NCI-H187 (cell line): ENCODE data around the gene ERI3.

Experiments used
- DNase-seq, 2 experiments: peaks; one replicate each; lab custom pipeline; 2025; lab: John Stamatoyannopoulos, UW

ERI3 gene

DNA sequence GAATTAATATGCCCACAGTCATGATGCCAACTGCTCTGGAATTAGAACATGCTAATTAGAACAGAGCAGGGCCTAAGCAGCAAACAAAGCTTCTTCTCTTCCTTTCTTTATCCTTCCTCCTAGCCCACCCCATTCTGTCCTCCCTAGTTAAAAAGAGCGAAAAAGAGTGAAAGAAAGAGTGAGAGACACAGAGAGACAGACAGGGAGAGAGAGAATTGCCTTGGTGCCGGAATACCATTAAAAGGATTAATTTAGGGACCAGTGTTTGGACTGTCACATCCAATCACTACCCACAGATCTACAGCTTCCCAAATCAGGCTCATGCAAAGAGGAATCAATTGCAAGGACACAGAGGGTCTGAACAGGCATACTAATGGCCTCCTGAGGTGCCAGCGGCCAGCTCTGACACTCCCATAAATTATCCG, 7.0 kb downstream of the ERI3 start:
- DNase-seq, result no peak

DNA sequence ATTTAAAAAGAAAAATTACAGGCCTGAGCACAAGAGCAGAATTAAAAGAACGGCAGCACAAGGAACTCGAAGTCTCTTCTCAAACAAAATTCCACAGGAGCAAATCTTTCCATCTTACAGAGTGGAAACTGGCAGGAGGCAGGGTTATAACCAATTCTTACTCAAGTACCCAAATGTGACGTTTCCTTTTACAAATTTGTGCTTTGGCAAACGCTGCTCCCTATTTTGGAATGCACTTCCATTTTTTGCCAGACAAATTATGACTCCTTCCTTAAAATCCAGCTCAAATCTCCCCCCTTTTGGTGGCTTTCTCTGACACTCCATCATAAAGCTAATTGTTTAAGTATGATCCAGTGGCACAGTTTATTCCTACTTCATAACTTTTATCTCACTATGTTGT, 7.8 kb downstream of the ERI3 start:
- no peak for DNase-seq

DNA sequence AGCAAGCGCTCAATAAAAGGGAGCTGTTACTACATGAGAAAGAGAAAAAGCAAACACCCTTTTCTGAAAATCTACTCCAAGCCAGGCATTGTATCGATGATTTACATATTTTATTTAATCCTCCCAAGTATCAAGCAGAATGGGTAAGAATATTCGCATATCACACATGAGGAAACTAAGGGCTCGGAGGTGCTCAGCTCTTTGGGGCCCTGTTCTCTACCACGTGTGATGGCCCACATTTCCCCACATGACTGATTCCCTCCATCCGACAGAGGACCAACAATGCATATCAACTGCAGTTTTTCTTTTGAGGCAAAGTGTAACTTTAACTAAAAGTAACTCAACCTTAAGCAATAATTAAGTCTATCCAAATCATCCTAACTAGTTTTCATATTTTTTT, 8.2 kb downstream of the ERI3 start:
- DNase-seq, result no peak

DNA sequence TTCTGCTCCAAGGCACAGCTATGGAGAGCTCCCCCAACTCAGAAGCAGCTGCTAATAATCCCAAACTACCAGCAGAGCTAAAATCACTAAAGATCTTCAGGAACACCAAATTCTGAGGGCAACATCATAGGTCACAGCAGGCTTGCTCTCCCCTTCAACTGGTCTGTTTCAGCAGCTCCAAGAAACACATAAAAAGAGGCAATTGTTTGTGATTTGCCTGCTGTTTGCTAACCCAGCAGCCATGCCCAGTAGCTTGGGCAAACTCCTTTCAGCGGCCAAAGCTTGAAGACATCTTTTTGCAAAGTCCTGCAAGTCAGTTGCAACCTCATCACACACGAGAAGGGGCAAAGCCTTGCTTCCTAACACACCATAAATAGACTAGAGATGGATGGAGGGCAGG, 8.9 kb downstream of the ERI3 start:
- DNase-seq, result no peak

DNA sequence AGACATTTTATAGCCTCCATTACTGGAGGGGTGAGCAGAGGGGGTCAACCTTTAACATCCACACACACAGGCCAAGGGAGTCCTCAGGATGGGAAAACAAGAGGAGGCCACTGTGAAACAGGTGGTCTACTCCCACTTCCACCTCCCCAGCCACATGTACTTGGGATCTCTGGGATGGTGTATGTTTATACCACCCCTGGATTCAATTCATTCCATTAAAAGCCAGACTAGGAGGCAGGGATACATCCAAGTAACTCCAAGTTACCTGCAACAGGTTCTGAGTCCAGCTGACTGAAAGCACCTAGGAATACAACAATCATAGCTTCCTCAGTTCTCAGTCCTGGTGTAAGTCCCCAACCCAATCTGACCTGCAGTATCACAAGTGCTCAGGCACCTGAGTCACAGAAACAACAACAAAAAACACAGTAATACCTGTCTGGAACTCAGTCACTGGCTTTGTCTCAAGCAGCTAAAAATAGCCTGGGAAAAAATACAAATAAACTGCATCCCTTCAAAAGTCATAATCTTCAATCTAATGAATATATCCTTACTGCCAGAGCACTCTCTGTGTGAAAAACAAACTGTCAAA, 9.8 kb downstream of the ERI3 start:
- DNase-seq, result no peak

DNA sequence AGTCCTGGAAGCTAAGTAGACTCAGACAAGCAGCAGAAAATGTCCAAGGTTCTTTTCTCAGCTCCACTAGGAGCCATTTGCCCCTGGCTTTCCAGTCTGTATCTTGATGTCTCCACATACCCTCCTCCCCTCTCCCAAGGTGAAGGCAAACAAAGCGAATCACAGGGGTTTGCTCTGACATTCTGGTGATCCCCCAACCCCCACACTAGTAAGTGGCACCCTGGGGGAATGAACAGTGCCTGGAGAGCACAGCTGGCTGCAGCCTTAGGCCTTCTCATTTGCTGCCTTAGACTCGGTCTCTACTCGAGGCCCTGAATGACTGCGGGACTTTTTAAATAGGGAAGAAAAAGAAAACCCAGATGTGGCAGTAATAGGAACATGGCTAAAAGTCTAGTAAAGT, 15.3 kb downstream of the ERI3 start:
- DNase-seq, result no peak

DNA sequence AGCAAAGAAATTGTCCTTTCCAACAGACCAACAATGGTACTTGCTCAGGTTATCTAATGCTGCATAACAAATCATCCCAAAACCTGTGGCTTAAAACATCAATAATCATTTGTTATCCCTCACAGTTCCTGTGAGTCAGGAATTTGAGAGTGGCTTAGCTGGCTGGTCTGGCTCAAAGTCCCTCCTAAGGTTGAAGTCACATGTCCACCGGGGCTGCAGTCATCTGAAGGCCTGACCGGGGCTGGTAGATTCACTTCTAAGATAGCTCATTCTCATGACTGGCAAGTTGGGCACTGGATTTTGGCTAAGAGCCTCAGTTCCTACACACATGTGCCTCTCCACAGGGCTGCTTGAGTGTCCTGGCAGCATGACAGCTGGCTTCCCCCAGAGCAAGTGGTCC, 16.9 kb downstream of the ERI3 start:
- DNase-seq, result no peak

DNA sequence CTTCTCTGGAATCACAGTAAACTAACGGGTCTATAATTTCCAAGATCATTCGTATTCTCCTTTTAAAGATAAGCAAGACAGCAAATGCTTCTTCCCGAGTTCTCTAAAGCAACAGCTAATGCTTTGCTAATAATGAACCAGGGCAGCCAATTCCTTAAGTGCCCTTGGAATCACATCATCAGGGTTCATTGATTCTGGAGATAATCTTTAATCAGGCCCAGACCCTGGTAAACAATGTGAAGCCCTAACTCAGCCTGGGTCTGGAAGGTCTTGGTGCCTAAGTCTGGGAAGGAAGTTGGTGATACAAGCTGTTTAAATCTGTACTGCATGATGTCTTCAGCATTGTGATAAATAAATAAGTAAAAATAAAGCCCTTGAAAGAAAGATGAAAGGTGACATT, 18.4 kb downstream of the ERI3 start:
- no peak for DNase-seq

DNA sequence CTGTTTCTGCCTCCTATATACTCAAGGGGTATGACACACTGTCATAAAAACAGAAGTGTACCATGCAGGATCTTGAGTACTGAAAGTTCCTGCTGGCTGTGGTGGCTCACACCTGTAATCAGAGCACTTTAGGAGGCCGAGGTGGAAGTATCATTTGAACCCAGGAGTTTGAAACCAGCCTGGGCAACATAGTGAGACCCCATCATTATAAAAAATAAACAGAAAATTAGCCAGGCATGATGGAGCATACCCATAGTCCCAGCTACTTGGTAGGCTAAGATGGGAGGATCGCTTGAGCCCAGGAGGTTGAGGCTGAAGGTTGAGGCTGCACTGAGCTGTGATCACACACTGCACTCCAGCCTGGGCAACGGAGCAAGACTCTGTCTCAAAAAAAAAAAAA, 20.1 kb downstream of the ERI3 start:
- DNase-seq, result no peak

DNA sequence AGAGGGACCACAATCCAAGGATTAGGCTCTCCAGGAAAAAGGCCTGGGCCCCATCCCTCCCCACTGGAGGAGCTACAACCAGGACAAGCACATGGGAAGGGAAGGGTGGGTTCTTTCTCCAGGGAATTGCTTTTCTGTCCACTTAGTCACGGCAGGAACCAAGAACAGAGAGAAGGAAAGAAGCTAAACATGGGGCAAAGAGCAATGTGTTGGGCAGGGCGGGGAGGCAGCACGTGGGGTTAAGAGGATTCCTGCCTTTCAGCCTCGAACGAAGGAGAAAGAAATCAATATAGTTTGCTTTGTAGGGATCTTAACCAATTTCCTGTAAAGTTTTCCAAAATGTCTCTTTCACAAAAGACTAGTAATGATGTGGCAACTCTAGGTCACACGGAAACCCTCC, 21.7 kb downstream of the ERI3 start:
- DNase-seq, result no peak

DNA sequence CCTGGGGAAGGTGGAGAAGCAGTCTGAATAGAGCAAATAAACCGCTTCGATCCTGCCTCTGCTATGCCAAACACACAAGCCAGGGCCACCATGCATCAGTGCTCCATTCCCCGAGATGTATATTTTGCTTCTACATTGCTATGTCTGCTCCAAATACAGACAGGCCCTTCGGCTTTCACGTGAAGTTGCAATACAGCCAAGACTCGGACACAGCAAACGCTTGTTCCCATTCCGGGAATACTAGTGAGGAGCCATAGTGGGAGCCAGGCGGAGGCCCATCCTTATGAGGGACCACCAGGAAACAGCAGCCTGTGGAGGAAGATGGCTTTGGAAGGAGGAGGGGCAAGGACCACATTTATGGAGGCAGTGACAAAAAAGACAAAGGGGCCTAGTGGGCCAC, 22.6 kb downstream of the ERI3 start:
- no peak for DNase-seq

DNA sequence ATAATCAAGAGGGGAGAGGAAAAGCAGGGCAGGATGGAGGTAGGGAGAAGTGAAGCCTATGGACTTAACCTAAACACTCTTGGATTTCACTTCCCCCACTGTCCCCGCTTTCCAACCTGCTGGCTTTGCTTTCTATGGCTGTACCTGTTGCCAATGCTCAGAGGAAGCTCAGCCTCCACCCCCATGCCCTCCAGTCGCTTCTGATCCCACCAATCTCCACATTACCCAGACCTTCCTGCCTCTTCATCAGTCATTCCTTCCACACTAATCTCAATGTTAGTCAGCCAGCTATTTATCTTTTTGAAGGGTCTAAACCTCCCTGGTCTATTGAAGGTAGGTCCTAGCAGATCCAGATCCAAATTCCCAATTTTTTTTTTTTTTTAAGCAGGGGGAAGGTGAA, 24.1 kb downstream of the ERI3 start:
- DNase-seq, result no peak

DNA sequence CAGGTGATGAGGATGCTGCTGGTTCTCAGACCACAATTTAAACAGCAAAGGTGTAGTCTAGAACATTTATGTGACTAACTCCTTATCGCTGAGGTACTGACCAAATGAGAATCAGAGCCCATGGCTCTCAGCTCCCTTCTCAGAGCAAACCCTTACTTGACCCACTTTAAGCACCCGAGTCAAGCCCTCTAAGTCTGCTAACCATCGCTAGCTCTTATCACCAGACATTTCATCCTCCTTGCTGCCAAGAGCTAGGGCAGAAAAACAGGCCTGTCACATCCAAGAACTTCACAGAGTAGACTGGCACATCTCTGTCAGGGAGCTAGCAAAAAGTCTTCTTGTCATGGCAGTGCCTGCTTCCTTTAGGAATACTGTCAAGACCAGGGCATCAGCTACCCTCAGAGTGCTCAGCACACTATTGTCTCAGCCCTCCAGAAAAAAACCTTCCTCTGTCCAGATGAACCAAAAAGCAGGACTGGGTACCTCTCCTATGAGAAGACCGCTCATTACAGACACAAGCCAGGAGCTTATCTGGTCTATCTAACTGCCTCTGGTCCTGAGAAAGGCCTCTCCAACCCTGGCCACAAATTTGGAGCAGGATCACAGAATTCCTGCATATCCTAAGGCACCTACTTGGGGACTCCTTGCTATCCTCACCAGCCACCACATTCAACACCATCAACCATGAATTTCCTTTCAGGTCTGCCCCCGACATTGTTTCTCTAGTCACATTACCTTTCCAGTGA, 26.2 kb downstream of the ERI3 start:
- no peak for DNase-seq

DNA sequence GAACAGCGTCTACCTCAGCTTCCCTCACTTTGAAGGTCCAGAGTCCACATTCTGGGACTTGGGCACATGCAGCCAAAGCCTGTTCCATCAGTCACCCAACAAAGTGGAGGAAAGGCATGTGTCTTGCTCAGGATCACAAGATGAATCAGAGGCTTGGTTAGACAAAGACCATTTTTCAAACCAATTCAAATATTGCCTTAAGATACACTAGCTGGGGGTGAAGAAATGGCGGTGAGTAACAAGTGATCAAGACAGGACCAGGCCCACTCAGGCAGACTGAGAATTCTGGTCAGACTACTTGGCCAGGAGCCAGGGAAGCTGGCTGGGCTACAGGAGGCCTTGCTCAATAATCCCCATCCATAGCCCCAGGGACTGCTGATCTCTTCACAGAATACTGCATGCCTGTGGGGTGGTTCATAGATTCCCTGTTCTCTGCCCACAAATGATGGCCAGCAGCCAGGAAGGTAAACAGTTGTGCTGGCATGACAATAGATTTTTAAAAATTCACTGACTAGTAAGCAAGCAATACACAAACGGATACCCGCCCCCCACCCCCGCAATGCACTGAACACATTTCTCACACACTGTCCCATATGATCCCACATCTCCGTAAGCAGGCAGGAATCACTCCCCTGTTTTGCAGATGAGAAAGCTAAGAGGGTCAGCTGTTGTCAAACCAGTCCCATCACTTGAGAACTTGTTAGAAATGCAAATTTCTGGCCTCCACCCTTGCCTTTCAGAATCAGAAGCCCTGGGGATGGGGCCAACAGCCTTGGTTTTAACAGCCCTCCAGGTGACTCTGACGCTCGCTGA, 27.2 kb downstream of the ERI3 start:
- DNase-seq, result peak in 1 of 2 experiments; percentile 44

DNA sequence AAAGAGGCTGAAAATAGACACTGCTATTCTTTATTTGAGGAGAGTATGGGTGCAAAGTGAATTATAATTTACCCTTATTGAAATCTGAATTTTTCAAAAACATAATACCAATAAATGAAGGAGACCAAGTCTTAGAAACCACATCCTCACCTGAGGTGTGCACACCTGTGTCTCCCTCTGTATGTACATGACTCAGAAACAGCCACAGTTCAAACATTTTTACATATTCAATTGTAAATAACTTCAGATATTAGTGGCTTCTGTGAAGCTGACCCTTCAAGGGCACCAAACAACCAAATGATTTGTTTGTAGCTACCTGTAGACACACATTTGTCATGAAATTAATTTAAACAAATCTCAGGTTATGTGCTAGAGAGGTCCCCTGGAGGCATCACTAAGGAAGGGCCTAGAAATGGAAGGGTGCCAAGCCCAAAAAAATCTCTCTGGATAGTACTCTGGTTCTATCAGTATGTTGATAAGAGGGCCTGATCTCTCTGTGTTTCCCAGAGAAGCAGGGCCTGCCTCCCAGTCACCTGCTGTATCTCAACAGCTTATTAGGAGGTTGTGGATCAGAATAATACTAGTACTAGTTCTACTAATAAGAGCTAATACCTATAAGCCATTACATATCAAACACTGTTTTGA, 28.1 kb downstream of the ERI3 start:
- DNase-seq, result no peak

DNA sequence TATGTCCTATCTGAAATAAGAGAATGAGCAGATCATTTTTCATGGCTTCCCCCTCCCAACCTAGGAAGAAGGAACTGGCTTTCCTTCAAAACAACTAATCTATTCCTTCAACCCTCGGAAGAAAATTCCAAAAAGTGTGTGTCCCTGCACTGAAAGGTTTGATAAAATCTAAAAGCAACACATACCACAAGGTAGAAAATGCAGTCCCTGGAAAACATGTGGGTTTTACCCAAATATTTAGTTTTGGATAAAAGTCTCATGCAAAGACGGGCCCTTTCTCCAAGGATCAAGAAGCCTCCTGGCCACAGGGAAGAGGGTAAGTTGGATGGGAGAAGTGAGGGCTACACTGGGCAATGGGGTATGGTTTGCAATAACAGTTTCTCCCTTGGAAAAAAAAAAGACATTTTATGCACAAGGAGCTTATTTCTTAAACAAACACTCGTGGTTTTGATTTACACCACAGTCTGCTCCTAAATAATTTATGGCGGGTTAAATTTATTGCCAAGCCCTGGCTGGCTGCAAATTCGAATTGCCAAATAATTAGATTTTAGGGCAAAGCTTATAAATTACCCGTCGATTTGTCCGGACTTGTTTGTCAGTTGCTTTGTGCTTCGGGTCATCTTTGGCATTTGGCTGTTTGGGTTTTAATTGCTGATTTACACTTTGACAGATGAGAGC, 28.9 kb downstream of the ERI3 start:
- DNase-seq, result no peak

DNA sequence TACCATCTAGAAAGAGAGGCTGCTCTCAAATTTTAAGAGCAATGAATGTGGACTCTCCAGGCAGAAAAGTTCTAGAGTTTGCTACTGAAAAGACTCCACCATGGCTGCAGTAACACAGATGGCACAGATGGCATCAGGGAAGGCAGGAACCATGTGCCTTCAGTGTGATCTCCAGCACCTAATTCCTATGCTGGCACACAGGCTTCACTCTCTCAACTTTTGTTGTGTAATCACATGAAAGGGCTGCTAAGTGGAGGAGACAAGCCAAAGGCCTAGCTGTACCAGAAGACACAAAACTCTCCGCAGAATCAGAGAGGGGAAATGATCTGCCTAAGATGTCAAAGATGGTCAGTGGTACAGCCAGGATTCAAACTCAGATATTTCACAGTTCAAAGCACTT, 31.1 kb downstream of the ERI3 start:
- DNase-seq, result no peak

DNA sequence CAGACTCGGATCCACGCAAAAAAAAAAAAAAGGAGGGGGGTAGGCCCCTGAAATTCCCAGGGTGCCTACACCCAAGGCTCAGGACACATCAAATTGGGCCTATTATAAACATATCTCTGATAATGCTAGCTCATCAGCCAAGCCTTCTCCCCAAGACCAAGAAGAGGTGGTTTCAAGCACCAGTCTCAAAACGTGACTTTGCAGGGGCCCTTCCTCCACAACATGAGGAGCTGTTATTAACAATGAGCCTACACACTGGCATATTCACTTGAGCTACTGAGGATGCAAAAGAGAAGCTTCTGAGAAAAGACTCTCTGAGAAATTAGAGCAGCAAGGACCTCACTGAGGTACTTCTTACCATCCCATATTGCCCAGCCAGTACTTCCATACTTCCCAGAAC, 32.7 kb downstream of the ERI3 start:
- no peak for DNase-seq

DNA sequence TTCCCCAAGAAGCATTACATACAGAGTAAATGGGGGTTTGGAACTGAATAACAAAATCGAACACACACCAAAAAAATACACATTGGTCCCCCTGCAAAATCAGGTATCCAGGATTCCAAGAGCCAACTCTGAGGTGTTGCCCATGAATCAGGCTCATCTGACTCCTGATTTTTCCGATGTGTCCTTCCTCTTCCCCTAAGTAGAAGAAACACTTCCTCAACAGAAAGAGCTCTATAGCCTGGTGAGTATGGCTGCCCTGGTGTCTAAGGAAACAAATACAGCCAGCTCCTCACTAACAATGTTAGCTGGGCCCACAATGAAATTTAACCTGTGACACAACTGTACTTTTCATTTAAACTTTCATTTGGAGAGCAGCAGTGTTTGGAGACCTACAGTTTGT, 33.6 kb downstream of the ERI3 start:
- DNase-seq, result no peak

DNA sequence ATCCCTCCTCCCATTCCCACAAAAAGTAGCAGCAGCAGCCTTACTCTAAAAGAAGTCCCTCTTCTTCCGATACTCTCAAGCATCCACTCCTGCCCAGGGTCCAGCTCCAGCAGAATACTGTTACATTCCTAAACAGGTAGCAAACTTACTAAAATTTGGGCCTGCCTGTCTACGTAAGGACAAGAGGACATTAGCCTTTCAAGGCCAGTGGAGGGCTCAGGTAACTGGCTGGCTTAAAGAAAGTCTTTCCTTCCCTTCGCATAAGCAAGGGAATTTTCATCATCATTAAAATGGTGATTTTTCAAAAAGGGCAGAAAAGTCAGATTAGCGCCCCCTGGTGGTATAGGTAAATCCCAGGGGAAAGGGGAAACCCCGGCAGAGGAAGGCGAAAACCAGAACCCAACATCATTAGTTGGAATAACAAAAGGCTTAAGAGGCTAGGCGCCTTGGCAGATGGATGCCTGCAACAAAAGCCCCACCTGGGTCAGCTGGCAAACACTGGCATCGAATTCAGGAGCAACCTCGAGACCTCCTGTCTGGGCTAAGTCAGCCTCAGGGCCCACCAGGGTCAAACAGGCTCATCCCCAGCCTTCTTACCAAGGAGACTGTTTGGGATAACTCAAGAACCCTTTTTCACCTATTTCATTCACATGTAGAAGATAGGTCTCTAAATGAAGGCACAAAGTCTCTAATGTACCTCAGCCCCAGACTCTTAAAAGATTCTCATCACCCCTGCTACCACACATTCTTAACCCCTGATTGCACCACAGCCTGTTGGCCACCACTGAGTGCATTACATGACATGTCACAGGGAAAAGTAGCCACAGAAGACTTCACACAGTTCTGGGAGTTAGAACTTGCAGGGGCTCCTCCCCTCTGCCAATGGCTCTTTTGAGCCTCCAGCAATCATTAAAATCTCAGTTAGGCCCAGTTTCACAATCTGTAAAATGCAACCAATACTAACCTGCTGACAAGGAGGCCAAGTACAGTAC, 36.7 kb downstream of the ERI3 start:
- peak; percentile 20 to 35 for DNase-seq

DNA sequence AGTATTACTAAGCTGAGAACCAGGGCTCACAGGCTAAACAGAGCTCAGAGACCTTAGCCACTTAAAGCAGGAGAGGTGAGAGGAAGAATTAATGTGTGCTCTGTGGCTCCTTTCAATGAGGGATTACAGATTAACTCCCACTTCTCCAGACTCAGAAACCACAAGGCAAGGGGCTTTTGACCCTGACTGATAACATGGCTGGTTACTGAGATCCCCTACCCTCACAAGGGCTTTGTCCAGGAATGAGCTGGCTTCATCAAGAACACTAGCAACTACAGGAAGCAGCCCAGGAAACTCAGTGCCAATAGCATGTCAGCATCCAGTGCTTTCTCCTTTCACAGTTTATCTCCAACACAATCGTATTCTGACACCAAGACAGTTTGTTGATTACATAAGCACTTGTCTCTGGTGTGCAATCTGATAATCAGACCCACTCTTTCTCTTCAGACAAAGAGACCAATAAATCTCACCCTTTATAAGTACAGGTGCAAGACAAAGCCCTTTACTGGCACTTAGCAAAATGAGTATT, 38.8 kb downstream of the ERI3 start:
- DNase-seq, result peak; percentile 57 to 84
